DOHH2 (cell line): ENCODE results near the gene CRIP1.
A peak's percentile ranks its signal among the peaks of the same experiment; 100 is the strongest.

Experiments used
- H3F3A ChIP-seq: fragments of 200-600 bp; sonication (generic), shearing (Covaris generic); 2 replicates; pipeline ENCODE4 v1.6.0; 2016; ENCODE audit warnings: antibody characterized with exemption, mild to moderate bottlenecking; ENCODE audit not compliant: control insufficient read depth, insufficient read depth
- H3K27ac ChIP-seq: fragments of 200-600 bp; sonication (generic); 2 replicates; pipeline ENCODE4 v1.5.1; 2014; ENCODE audit warnings: low read depth, mild to moderate bottlenecking, low read length, moderate library complexity
- H3K27me3 ChIP-seq: fragments of 200-600 bp; sonication (generic); 2 replicates; pipeline ENCODE4 v1.6.1; 2014; ENCODE audit warnings: mild to moderate bottlenecking, low read length, mixed read lengths; ENCODE audit not compliant: control insufficient read depth
- H3K36me3 ChIP-seq: fragments of 200-600 bp; sonication (generic); 2 replicates; pipeline ENCODE4 v1.6.1; 2014; ENCODE audit warnings: mild to moderate bottlenecking, low read length, moderate library complexity, mixed read lengths; ENCODE audit not compliant: control insufficient read depth
- H3K4me1 ChIP-seq: fragments of 200-600 bp; sonication (generic); 2 replicates; pipeline ENCODE4 v1.6.1; 2014; ENCODE audit warnings: mild to moderate bottlenecking, low read length, mixed read lengths; ENCODE audit not compliant: control insufficient read depth
- H3K4me2 ChIP-seq: fragments of 200-600 bp; sonication (generic); 2 replicates; pipeline ENCODE4 v1.6.0; 2014; ENCODE audit warnings: mild to moderate bottlenecking, low read length, moderate library complexity
- H3K4me3 ChIP-seq: fragments of 200-600 bp; sonication (generic); 2 replicates; pipeline ENCODE4 v1.5.1; 2014; ENCODE audit warnings: mild to moderate bottlenecking, low read length, mixed read lengths
- H3K79me2 ChIP-seq: fragments of 200-600 bp; sonication (generic); 2 replicates; pipeline ENCODE4 v1.6.1; 2014; ENCODE audit warnings: mild to moderate bottlenecking, low read length, mixed read lengths; ENCODE audit not compliant: control insufficient read depth
- H3K9me2 ChIP-seq: fragments of 200-600 bp; sonication (generic); replicated peaks from 2 replicates; pipeline ENCODE4 v1.6.1; 2014; ENCODE audit warnings: mild to moderate bottlenecking, low read length, mixed read lengths; ENCODE audit not compliant: control insufficient read depth
- H3K9me3 ChIP-seq: fragments of 200-600 bp; sonication (generic); 2 replicates; pipeline ENCODE4 v1.6.1; 2014; ENCODE audit warnings: antibody characterized with exemption, low read length, mixed read lengths; ENCODE audit not compliant: control insufficient read depth, insufficient read depth
- H4K20me1 ChIP-seq: fragments of 200-600 bp; sonication (generic); 2 replicates; pipeline ENCODE4 v1.6.0; 2014; ENCODE audit warnings: low read depth, mild to moderate bottlenecking, antibody characterized with exemption, low read length, moderate library complexity; ENCODE audit not compliant: control insufficient read depth, insufficient read depth
- CTCF ChIP-seq: fragments of 200-600 bp; sonication (generic); IDR thresholded peaks from one replicate; pipeline ENCODE4 v1.5.1; 2014; ENCODE audit warnings: antibody characterized with exemption, mild to moderate bottlenecking, low read depth, low read length; ENCODE audit not compliant: poor library complexity, severe bottlenecking
- EZH2phosphoT487 ChIP-seq: fragments of 200-600 bp; sonication (generic); IDR thresholded peaks from 2 replicates; pipeline ENCODE4 v1.6.1; 2017; ENCODE audit warnings: borderline replicate concordance, mild to moderate bottlenecking, antibody characterized with exemption, low read length, moderate library complexity, mixed read lengths

CRIP1 gene

DNA sequence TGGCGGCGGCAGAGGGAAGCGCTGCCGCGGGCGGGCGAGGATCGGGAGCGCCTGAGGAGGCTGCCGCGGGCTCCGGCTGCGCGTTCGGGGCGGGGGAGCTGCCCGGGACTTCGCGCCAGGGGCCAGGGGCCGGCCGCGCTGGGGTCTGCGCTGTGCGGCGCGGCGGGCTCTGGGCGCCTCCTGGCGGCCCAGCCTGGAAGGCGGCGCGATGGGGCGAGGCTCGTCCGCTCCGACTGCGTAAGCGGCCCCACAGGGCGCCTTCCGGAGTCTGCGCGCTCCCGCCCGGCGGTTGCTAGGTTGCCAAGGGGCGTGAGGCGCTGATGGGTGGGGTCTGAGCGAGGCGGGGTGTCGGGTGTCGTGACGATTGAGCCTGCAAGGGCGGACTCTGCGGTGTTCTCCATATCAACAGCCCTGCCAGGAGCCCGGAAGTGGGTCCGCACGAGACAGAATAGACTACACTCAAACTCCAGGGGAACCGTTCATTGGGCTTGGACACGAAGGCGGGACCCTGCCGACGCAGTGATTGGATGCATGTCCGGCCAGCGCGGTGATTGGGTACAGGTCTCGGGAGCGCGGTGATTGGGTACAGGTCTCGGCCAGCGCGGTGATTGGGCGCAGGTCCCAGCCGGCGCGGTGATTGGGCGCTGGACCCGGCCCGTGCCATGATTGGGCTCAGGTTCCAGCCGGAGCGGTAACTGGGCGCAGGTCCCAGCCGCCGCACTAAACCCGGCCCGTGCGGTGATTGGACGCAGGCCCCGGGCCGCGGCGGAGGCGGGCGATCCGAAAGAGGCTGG, 4.1 kb downstream of the CRIP1 start, which contains the start of gene TEDC1:
TSS of gene TEDC1 (plus strand) at position 675 of the 794 bp plus-strand sequence. CDS start 130 bp downstream, outside the sequence.
- TF ChIP-seq CTCF: peak; percentile 48
- no peak for TF ChIP-seq EZH2phosphoT487
- Histone ChIP-seq H4K20me1 (peaks cover 8% of the 10 kb centered on the region; the same call in 1 of the 2 replicates), H3K4me3 (peak within 1 kb of the TSS; percentile 89), H3K36me3 (peaks cover 9% of the 10 kb centered on the region), H3K4me1 (peaks cover 44% of the 10 kb centered on the region), H3K79me2 (peaks cover 9% of the 10 kb centered on the region), H3K9me2 (no peaks in the 10 kb centered on the region), H3F3A (no peaks in the 10 kb centered on the region), H3K4me2 (peak within 1 kb of the TSS; percentile 80), H3K9me3 (no peaks in the 10 kb centered on the region), H3K27me3 (peaks cover 22% of the 10 kb centered on the region), H3K27ac (peak within 1 kb of the TSS; percentile 65)

DNA sequence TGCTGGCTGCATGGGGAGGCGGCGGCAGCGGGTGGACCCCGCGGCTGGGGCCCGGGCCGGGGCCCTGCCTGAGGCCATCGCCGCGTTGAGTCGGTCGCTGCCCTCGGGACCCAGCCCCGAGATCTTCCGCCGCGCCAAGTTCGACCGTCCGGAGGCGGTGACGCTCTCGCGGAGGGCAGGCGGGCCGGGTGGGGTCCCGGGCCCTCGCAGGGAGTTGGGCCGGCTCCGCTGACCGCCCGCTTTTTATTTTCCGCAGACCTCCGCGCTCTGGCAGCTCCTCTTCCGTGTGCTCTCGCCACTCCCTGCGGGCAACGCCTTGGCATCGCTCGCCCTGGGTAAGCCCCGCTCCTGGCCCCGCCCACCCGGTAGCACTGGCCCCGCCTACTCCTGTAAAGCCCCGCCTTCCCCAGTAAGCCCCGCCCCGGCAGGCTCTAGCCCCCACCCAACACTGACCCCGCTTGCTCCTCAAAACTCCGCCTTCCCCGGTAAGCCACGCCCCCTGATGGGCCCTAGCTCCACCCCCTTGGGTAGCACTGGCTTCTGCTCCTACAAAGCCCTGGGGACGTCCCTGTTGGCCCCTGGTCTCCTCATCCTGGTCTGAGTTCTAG, 4.8 kb downstream of the CRIP1 start:
- Histone ChIP-seq H3K27me3 (peaks cover 15% of the 10 kb centered on the region), H3K4me1 (peaks cover 37% of the 10 kb centered on the region), H3K4me2 (peak overlapping the region; percentile 80), H3K4me3 (peak overlapping the region; percentile 89), H3K36me3 (peaks cover 9% of the 10 kb centered on the region), H3K79me2 (peaks cover 9% of the 10 kb centered on the region), H3K27ac (peak overlapping the region; percentile 63), H3F3A (no peaks in the 10 kb centered on the region), H4K20me1 (peaks cover 8% of the 10 kb centered on the region; the same call in 1 of the 2 replicates), H3K9me3 (no peaks in the 10 kb centered on the region), H3K9me2 (no peaks in the 10 kb centered on the region)
- TF ChIP-seq EZH2phosphoT487 (no peak), CTCF (no peak)

DNA sequence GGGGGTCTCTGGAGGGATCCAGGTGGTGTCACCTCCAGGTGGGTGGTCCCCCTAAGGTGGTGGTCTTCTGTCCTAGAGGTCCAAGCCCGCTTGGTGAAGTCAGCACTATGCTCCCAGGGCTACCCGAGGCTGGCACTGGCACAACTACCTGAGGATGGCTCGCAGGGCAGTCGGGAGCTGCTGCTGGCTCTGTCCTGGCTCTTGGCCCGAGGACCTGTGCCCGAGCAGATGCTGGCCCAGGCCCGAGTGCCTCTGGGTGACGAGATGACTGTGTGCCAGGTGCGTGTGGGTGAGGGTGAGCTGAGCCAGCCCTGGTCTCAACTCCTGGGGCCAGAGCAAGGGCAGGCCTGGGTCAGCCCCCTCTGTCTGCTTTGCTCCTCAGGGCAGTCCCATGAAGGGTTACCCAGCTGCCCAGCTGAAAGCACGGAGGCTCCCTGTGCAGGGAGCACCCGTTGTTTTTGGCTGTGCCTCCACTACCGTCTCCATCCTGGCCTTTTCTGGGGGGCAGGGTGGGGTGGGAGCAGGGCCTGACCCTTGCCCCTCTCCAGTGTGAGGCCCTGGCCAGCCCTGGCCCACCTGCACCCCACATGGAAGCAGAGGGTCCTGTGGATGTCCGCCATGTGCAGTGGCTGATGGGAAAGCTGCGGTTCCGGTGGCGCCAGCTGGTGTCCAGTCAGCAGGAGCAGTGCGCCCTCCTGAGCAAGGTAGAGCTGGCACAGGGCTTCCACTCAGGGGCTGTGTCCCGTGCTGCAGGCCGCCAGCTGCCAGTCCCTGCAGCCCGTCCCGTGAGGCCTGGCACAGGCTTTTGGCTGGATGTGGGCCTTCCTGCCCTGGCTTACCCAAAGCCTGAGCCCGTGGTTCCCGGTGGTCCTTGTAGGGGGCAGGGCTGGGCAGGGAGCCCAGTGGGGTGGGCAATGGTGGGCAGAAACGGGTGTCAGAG, 5.6 kb downstream of the CRIP1 start:
- peaks cover 29% of the 10 kb centered on the region for H3K4me1 ChIP-seq
- peaks cover 7% of the 10 kb centered on the region for H3K27me3 ChIP-seq
- peaks cover 9% of the 10 kb centered on the region for H3K36me3 ChIP-seq
- peak overlapping the region; percentile 89 for H3K4me3 ChIP-seq
- TF ChIP-seq EZH2phosphoT487 (no peak), CTCF (no peak)
- H3K9me2 ChIP-seq: no peaks in the 10 kb centered on the region
- no peaks in the 10 kb centered on the region for H3F3A ChIP-seq
- no peak overlapping the region for H3K27ac ChIP-seq
- H4K20me1 ChIP-seq: peaks cover 8% of the 10 kb centered on the region; the same call in 1 of the 2 replicates
- no peaks in the 10 kb centered on the region for H3K9me3 ChIP-seq
- peak overlapping the region; percentile 80 for H3K4me2 ChIP-seq
- peaks cover 9% of the 10 kb centered on the region for H3K79me2 ChIP-seq
